ENCODE results near the gene CLMN.

GRCh38 chr14:95294320-95294719 is 25.4 kb downstream of the CLMN start:
- TF ChIP-seq SP1 (IDR thresholded peaks at IDR 0.05; ENCODE audit: low read depth) = no peak
- no peak for TF ChIP-seq SRF (IDR thresholded peaks at IDR 0.05; ENCODE audit: low read depth)
- TF ChIP-seq CTCF (IDR thresholded peaks at IDR 0.05 in 2 of 3, conservative IDR thresholded peaks at IDR 0.05 in 1 of 3; ENCODE audit: borderline replicate concordance in 1 of 3, insufficient read depth in 1 of 3, low read depth in 2 of 3, low read length in 2 of 3) = no peak
- TF ChIP-seq, protein P1, sequence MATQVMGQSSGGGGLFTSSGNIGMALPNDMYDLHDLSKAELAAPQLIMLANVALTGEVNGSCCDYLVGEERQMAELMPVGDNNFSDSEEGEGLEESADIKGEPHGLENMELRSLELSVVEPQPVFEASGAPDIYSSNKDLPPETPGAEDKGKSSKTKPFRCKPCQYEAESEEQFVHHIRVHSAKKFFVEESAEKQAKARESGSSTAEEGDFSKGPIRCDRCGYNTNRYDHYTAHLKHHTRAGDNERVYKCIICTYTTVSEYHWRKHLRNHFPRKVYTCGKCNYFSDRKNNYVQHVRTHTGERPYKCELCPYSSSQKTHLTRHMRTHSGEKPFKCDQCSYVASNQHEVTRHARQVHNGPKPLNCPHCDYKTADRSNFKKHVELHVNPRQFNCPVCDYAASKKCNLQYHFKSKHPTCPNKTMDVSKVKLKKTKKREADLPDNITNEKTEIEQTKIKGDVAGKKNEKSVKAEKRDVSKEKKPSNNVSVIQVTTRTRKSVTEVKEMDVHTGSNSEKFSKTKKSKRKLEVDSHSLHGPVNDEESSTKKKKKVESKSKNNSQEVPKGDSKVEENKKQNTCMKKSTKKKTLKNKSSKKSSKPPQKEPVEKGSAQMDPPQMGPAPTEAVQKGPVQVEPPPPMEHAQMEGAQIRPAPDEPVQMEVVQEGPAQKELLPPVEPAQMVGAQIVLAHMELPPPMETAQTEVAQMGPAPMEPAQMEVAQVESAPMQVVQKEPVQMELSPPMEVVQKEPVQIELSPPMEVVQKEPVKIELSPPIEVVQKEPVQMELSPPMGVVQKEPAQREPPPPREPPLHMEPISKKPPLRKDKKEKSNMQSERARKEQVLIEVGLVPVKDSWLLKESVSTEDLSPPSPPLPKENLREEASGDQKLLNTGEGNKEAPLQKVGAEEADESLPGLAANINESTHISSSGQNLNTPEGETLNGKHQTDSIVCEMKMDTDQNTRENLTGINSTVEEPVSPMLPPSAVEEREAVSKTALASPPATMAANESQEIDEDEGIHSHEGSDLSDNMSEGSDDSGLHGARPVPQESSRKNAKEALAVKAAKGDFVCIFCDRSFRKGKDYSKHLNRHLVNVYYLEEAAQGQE (IDR thresholded peaks at IDR 0.05; ENCODE audit: low read depth) = no peak
- no peak for TF ChIP-seq POLR2AphosphoS5 (IDR thresholded peaks at IDR 0.05; ENCODE audit: low read depth, low read length)
- TF ChIP-seq POLR2A (IDR thresholded peaks at IDR 0.05; ENCODE audit: borderline replicate concordance, extremely low read depth, insufficient read depth, insufficient read length) = no peak
- no peak for TF ChIP-seq CEBPB (IDR thresholded peaks at IDR 0.05; ENCODE audit: low read depth)
- TF ChIP-seq FOSL1 (IDR thresholded peaks at IDR 0.05; ENCODE audit: low read depth) = no peak
- TF ChIP-seq EZH2 (IDR thresholded peaks at IDR 0.05) = no peak
- no peak for TF ChIP-seq TCF7L2 (IDR thresholded peaks at IDR 0.05; ENCODE audit: borderline replicate concordance, extremely low read depth, insufficient read depth, insufficient read length)
